ENCODE data around the gene AIRE. TPM values are rescaled to one million over a fixed set of nuclear protein-coding genes. Genes with fewer than 3 reads are reported as not detected.

AIRE gene
- total and polyA plus RNA-seq, 2 donors (not counting 1 experiment from before 2014, with no cell fraction given) = not detected

- H4K20me1 ChIP-seq (ENCODE audit: control insufficient read depth, extremely low read depth, insufficient read depth, low read length) = no peaks in the 10 kb centered on the region
- no peak for DNase-seq (ENCODE audit: low read depth in 2 of 2)
- no peak overlapping the region for H3K27ac ChIP-seq (ENCODE audit: insufficient read depth, low read length)
- H3K79me2 ChIP-seq (ENCODE audit: control insufficient read depth, insufficient read depth, low read length) = no peaks in the 10 kb centered on the region
- no peak overlapping the region for H2AFZ ChIP-seq (ENCODE audit: low read length)
- H3K36me3 ChIP-seq (ENCODE audit: control insufficient read depth, insufficient read depth, low read length) = peaks cover 19% of the 10 kb centered on the region
- no peak overlapping the region for H3K9ac ChIP-seq (ENCODE audit: insufficient read depth, low read length)
- no peaks in the 10 kb centered on the region for H3K27me3 ChIP-seq (ENCODE audit: control insufficient read depth, insufficient read depth, low read length)
- H3K4me3 ChIP-seq (replicated peaks in 1 of 4; ENCODE audit: control extremely low read depth in 1 of 4, insufficient read depth in 1 of 4, low read depth in 3 of 4, low read length in 4 of 4) = no peak overlapping the region
- H3K9me3 ChIP-seq (ENCODE audit: control insufficient read depth, insufficient read depth, low read depth, low read length) = no peaks in the 10 kb centered on the region
- TF ChIP-seq, protein P1, sequence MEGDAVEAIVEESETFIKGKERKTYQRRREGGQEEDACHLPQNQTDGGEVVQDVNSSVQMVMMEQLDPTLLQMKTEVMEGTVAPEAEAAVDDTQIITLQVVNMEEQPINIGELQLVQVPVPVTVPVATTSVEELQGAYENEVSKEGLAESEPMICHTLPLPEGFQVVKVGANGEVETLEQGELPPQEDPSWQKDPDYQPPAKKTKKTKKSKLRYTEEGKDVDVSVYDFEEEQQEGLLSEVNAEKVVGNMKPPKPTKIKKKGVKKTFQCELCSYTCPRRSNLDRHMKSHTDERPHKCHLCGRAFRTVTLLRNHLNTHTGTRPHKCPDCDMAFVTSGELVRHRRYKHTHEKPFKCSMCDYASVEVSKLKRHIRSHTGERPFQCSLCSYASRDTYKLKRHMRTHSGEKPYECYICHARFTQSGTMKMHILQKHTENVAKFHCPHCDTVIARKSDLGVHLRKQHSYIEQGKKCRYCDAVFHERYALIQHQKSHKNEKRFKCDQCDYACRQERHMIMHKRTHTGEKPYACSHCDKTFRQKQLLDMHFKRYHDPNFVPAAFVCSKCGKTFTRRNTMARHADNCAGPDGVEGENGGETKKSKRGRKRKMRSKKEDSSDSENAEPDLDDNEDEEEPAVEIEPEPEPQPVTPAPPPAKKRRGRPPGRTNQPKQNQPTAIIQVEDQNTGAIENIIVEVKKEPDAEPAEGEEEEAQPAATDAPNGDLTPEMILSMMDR (conservative IDR thresholded peaks at IDR 0.05 in 1 of 2, IDR thresholded peaks at IDR 0.05 in 1 of 2; ENCODE audit: low read depth in 1 of 2, low read length in 2 of 2) = no peak
- TF ChIP-seq EZH2 (IDR thresholded peaks at IDR 0.05; ENCODE audit: low read length, missing control alignments) = no peak
- no peak overlapping the region for H3K4me2 ChIP-seq (ENCODE audit: extremely low read depth, insufficient read depth, low read length)
- no peaks in the 10 kb centered on the region for H3K4me1 ChIP-seq (ENCODE audit: control insufficient read depth, extremely low read depth, insufficient read depth, low read length)
Observed at GRCh38 chr21:44329086-44329889, 43.6 kb downstream of the AIRE start.

DNA sequence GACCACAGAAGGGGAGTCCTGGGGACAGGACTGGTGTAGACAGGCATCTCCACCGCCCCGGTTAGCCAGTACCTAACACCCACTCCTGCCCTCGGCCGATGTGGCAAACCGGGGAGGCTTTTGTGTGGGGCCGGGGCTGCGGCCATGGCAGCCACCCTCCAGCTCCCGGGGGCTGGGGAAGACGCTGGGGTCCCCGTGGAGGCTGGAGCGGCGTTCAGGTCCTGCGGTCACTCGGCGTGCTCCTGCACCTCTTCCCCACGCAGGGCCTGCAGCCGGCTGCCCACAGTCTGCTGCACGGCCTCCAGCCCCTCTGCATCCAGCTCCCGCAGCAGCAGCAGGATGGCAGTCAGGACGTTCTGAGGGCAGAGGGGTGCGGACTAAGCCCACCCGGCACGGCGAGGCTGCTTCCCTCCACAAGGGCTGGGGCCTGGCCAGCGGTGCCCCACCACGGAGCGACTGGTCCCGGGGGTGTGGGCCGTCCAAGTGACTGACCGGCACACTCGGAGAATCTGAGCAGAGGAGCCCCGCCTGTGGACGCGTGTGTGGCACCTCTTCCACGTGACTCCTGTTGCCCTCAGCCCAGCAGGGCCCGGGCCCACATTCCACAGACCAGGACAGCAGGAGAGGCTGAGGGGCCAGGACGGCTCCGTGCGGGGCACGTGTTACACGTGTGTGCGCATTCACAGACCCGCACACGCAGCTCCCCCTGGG, 44.5 kb downstream of the AIRE start:
- H4K20me1 ChIP-seq (ENCODE audit: control insufficient read depth, extremely low read depth, insufficient read depth, low read length) = no peaks in the 10 kb centered on the region

DNA sequence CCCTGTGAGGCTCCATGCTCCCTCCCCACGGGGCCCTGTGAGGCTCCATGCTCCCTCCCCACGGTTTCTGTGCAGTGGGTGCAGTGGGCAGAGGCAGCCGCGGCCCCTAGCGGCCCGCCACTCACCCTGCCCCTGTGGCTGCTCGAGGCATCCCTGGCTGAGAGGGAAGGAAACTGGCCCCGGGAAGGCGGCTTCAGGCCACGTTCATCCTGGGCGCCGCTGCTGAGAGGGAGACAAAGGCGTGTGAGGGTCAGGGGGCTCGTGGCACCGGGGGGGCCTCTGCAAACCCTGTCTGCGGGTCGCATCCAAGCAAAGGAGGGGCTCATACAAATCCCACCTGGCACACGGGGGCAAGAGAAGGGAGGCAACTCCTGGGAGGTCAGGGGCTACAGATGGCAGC, 45.0 kb downstream of the AIRE start:
- Histone ChIP-seq H3K36me3 (ENCODE audit: control insufficient read depth, insufficient read depth, low read length) (peaks cover 13% of the 10 kb centered on the region), H3K4me2 (ENCODE audit: extremely low read depth, insufficient read depth, low read length) (no peak overlapping the region), H3K4me3 (replicated peaks in 1 of 4; ENCODE audit: control extremely low read depth in 1 of 4, insufficient read depth in 1 of 4, low read depth in 3 of 4, low read length in 4 of 4) (no peak overlapping the region), H4K20me1 (ENCODE audit: control insufficient read depth, extremely low read depth, insufficient read depth, low read length) (no peaks in the 10 kb centered on the region), H3K79me2 (ENCODE audit: control insufficient read depth, insufficient read depth, low read length) (no peaks in the 10 kb centered on the region), H2AFZ (ENCODE audit: low read length) (no peak overlapping the region), H3K9me3 (ENCODE audit: control insufficient read depth, insufficient read depth, low read depth, low read length) (no peaks in the 10 kb centered on the region), H3K9ac (ENCODE audit: insufficient read depth, low read length) (no peak overlapping the region), H3K27ac (ENCODE audit: insufficient read depth, low read length) (no peak overlapping the region), H3K4me1 (ENCODE audit: control insufficient read depth, extremely low read depth, insufficient read depth, low read length) (no peaks in the 10 kb centered on the region), H3K27me3 (ENCODE audit: control insufficient read depth, insufficient read depth, low read length) (no peaks in the 10 kb centered on the region)
- no peak for TF ChIP-seq EZH2 (IDR thresholded peaks at IDR 0.05; ENCODE audit: low read length, missing control alignments)
- TF ChIP-seq, protein P1 (conservative IDR thresholded peaks at IDR 0.05 in 1 of 2, IDR thresholded peaks at IDR 0.05 in 1 of 2; ENCODE audit: low read depth in 1 of 2, low read length in 2 of 2) = no peak
- DNase-seq (ENCODE audit: low read depth in 2 of 2) = no peak

More for the DNA sequence above, 44.5 kb downstream of the AIRE start:
- Histone ChIP-seq H3K9me3 (ENCODE audit: control insufficient read depth, insufficient read depth, low read depth, low read length) (no peaks in the 10 kb centered on the region), H3K9ac (ENCODE audit: insufficient read depth, low read length) (no peak overlapping the region), H3K27ac (ENCODE audit: insufficient read depth, low read length) (no peak overlapping the region), H3K4me1 (ENCODE audit: control insufficient read depth, extremely low read depth, insufficient read depth, low read length) (no peaks in the 10 kb centered on the region), H3K36me3 (ENCODE audit: control insufficient read depth, insufficient read depth, low read length) (peaks cover 13% of the 10 kb centered on the region), H3K4me2 (ENCODE audit: extremely low read depth, insufficient read depth, low read length) (no peak overlapping the region), H3K79me2 (ENCODE audit: control insufficient read depth, insufficient read depth, low read length) (no peaks in the 10 kb centered on the region), H3K27me3 (ENCODE audit: control insufficient read depth, insufficient read depth, low read length) (no peaks in the 10 kb centered on the region), H3K4me3 (replicated peaks in 1 of 4; ENCODE audit: control extremely low read depth in 1 of 4, insufficient read depth in 1 of 4, low read depth in 3 of 4, low read length in 4 of 4) (no peak overlapping the region), H2AFZ (ENCODE audit: low read length) (no peak overlapping the region)
- DNase-seq (ENCODE audit: low read depth in 2 of 2) = no peak
- TF ChIP-seq, protein P1 (conservative IDR thresholded peaks at IDR 0.05 in 1 of 2, IDR thresholded peaks at IDR 0.05 in 1 of 2; ENCODE audit: low read depth in 1 of 2, low read length in 2 of 2) = no peak
- TF ChIP-seq EZH2 (IDR thresholded peaks at IDR 0.05; ENCODE audit: low read length, missing control alignments) = no peak

Measured in fibroblast of lung (primary cell).